ENCODE measurements around the gene CRHR2. TPM values are rescaled to one million over a fixed set of nuclear protein-coding genes. Genes with fewer than 3 reads are reported as not detected.

The CRHR2 gene
- total RNA-seq, 1 donor from 2014 or later: not detected

GRCh38 chr7:30616318-30616717, 65.9 kb downstream of the CRHR2 start:
- TF ChIP-seq, protein P1, sequence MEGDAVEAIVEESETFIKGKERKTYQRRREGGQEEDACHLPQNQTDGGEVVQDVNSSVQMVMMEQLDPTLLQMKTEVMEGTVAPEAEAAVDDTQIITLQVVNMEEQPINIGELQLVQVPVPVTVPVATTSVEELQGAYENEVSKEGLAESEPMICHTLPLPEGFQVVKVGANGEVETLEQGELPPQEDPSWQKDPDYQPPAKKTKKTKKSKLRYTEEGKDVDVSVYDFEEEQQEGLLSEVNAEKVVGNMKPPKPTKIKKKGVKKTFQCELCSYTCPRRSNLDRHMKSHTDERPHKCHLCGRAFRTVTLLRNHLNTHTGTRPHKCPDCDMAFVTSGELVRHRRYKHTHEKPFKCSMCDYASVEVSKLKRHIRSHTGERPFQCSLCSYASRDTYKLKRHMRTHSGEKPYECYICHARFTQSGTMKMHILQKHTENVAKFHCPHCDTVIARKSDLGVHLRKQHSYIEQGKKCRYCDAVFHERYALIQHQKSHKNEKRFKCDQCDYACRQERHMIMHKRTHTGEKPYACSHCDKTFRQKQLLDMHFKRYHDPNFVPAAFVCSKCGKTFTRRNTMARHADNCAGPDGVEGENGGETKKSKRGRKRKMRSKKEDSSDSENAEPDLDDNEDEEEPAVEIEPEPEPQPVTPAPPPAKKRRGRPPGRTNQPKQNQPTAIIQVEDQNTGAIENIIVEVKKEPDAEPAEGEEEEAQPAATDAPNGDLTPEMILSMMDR (conservative IDR thresholded peaks at IDR 0.05; ENCODE audit: low read depth, low read length): no peak
- DNase-seq (ENCODE audit: low read depth): no peak
- no peak overlapping the region for H3K4me3 ChIP-seq (ENCODE audit: low read depth, low read length)

DNA sequence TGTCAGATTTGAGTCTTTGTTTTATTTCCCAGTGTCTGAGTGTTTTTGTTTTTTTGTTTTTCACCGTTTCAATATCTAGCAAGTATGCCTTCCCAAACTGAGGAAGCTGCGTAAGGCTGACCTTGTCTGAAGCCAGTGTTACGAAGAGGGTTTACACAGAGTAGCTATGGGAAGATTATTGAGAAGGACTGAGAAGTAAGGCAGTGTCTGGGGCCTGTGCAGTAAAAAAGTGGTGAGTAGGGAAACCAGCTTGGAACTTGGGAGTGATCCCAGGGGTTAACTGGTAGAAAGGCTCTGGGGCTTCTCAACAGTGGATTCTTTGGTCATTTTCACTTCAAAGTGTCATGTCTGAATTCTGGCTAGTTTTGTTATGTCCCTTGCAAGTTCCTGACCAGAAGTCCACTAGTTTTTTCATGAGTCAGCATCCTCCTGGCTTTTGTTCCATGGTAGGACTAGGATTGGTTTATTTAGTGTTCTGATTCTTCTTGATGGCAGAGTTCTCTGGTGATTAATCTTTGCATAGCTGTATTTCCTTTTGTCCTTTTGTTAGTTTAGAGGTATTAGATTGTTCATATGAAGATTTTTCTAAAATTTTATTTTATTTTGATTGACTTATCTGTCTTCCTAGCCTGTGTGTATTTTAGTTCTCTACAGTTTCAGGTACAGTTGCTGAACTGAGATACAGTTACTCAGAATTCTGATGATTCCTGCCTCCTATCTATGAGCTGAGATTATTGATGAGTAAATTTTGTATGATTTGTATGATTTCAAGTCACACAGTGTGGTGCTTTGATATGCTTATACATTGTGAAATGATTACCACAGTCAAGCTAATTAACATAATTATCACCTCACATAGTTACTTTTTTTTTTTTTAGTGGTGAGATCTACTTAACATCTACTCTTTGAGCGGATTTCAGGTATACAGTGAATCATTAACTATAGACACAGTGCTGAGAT, 68.6 kb downstream of the CRHR2 start:
- no peak for DNase-seq (ENCODE audit: low read depth)
- TF ChIP-seq, protein P1 (conservative IDR thresholded peaks at IDR 0.05; ENCODE audit: low read depth, low read length): no peak
- no peak overlapping the region for H3K4me3 ChIP-seq (ENCODE audit: low read depth, low read length)

DNA sequence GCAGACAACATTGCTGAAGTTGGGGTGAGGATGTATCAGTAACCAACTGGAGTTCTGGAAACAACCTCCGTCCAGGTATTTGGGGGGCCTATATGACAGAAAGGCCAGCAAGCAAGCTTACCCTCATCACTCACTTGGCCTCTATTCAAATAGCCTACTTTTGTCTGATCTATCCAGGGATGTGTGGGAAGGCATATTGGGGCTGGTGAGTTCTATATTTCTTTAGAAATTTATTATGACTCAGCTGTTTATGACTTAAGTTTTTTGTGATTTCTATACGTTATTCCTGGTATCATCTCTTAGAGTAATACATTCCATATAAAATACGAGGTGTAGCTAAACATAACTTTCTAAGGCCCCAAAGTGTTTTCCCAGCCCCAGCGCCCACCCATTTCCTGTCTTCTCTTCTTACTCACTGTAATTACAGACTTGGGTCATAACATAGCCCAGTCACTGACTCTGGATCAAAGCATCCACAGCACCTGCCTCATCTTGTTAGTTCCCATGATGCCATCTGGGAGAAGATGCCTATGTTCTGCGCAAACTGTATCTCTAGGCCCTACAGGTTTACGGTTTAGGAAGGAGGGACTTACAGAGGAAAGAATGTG, 69.5 kb downstream of the CRHR2 start:
- TF ChIP-seq, protein P1 (conservative IDR thresholded peaks at IDR 0.05; ENCODE audit: low read depth, low read length): no peak
- no peak overlapping the region for H3K4me3 ChIP-seq (ENCODE audit: low read depth, low read length)
- no peak for DNase-seq (ENCODE audit: low read depth)

GRCh38 chr7:30605832-30606231, 76.4 kb downstream of the CRHR2 start:
- TF ChIP-seq, protein P1 (conservative IDR thresholded peaks at IDR 0.05; ENCODE audit: low read depth, low read length): no peak
- DNase-seq (ENCODE audit: low read depth): no peak
- no peak overlapping the region for H3K4me3 ChIP-seq (ENCODE audit: low read depth, low read length)

DNA sequence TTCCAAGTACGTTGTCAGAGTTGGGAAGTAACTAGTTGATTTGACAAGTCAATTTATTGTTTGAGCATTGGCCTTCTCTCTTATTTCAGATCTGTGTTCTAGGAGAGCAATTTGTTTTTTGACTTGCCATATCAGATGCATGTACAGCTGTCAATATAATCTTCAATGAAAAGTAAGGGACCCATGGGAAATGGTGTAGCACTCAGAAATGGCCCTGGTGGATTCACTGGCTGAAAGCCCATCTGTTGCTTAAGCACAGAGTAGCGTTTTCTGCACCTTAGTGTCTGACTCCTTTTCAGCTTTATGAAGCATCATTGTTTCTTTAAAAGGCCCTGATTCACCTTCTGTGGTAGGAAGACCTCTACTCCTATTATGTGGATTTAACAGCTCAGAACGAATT, 77.4 kb downstream of the CRHR2 start:
- no peak overlapping the region for H3K4me3 ChIP-seq (ENCODE audit: low read depth, low read length)
- TF ChIP-seq, protein P1 (conservative IDR thresholded peaks at IDR 0.05; ENCODE audit: low read depth, low read length): no peak
- no peak for DNase-seq (ENCODE audit: low read depth)

Other genes starting within 250 kb of the CRHR2 start
- gene NOD1, start 203.7 kb downstream of the CRHR2 start, total RNA-seq: 5.1 and 5.8 TPM in 2 replicates
- gene GGCT, start 177.6 kb downstream of the CRHR2 start, total RNA-seq: 54.5 and 58.0 TPM in 2 replicates
- gene GARS1, start 87.6 kb downstream of the CRHR2 start, total RNA-seq: 154 and 240 TPM in 2 replicates
- 0.81 TPM in 1 of 2 replicates, not detected in the other for gene INMT, start 69.7 kb upstream of the CRHR2 start, total RNA-seq
- gene MINDY4, start 89.0 kb upstream of the CRHR2 start, total RNA-seq: 3.8 and 5.2 TPM in 2 replicates
- 0.72 and 2.1 TPM in 2 replicates for gene AQP1, start 229.4 kb upstream of the CRHR2 start, total RNA-seq